ENCODE measurements around the gene TRIM66.

The TRIM66 gene

GRCh38 chr11:8715501-8715900 is 33.0 kb upstream of the TRIM66 start:
- no peak for DNase-seq (ENCODE audit: low read depth in 3 of 3)

- no peak for DNase-seq (ENCODE audit: low read depth in 3 of 3)
These were observed 32.3 kb upstream of the TRIM66 start for GRCh38 chr11:8714622-8715225.

GRCh38 chr11:8713760-8714454 is 31.4 kb upstream of the TRIM66 start:
- no peak for DNase-seq (ENCODE audit: low read depth in 3 of 3)

- DNase-seq (ENCODE audit: low read depth in 3 of 3): no peak
These were observed 30.0 kb upstream of the TRIM66 start for GRCh38 chr11:8712506-8712905.

GRCh38 chr11:8711895-8712442 is 29.5 kb upstream of the TRIM66 start:
- DNase-seq (ENCODE audit: low read depth in 3 of 3): no peak

- DNase-seq (ENCODE audit: low read depth in 3 of 3): no peak
These were observed 27.3 kb upstream of the TRIM66 start for GRCh38 chr11:8709777-8710176.

GRCh38 chr11:8709002-8709672 is 26.7 kb upstream of the TRIM66 start:
- no peak for DNase-seq (ENCODE audit: low read depth in 3 of 3)

GRCh38 chr11:8707541-8708191 is 25.2 kb upstream of the TRIM66 start:
- no peak for DNase-seq (ENCODE audit: low read depth in 3 of 3)

- no peak for DNase-seq (ENCODE audit: low read depth in 3 of 3)
These were observed 24.4 kb upstream of the TRIM66 start for GRCh38 chr11:8706673-8707432.

GRCh38 chr11:8705146-8705545 is 22.7 kb upstream of the TRIM66 start:
- no peak for DNase-seq (ENCODE audit: low read depth in 3 of 3)

- DNase-seq (ENCODE audit: low read depth in 3 of 3): no peak
These were observed 21.7 kb upstream of the TRIM66 start for GRCh38 chr11:8704136-8704535.

- DNase-seq (ENCODE audit: low read depth in 3 of 3): no peak
These were observed 20.1 kb upstream of the TRIM66 start for GRCh38 chr11:8702598-8702915.

GRCh38 chr11:8701891-8702597 is 19.6 kb upstream of the TRIM66 start:
- DNase-seq (ENCODE audit: low read depth in 3 of 3): no peak

GRCh38 chr11:8699903-8700302 is 17.4 kb upstream of the TRIM66 start:
- DNase-seq (ENCODE audit: low read depth in 3 of 3): no peak

- no peak for DNase-seq (ENCODE audit: low read depth in 3 of 3)
These were observed 16.5 kb upstream of the TRIM66 start for GRCh38 chr11:8698917-8699441.

GRCh38 chr11:8698379-8698851 is 15.9 kb upstream of the TRIM66 start:
- no peak for DNase-seq (ENCODE audit: low read depth in 3 of 3)

GRCh38 chr11:8697054-8697453 is 14.6 kb upstream of the TRIM66 start:
- DNase-seq (ENCODE audit: low read depth in 3 of 3): no peak

GRCh38 chr11:8694137-8694536 is 11.7 kb upstream of the TRIM66 start:
- no peak for DNase-seq (ENCODE audit: low read depth in 3 of 3)

- DNase-seq (ENCODE audit: low read depth in 3 of 3): no peak
These were observed 11.1 kb upstream of the TRIM66 start for GRCh38 chr11:8693555-8693954.

- DNase-seq (ENCODE audit: low read depth in 3 of 3): no peak
These were observed 10.6 kb upstream of the TRIM66 start for GRCh38 chr11:8693010-8693551.
